ENCODE measurements around the gene DDX19B.
A peak's percentile ranks its signal among the peaks of the same experiment; 100 is the strongest.
"Not testable (repeated sequence)": the region's sequence is repeated elsewhere in the genome, so short reads cannot be mapped to it uniquely, and the experiment has no call there.

DDX19B gene

GRCh38 chr16:70306880-70307279 is 7.9 kb downstream of the DDX19B start:
- no peak for TF ChIP-seq CTCF (IDR thresholded peaks at IDR 0.05; ENCODE audit: borderline replicate concordance, insufficient read depth, low read depth, low read length)
- no peak overlapping the region for H3K4me3 ChIP-seq (ENCODE audit: low read depth, low read length)

- not testable (repeated sequence) for H3K4me3 ChIP-seq (ENCODE audit: low read depth, low read length)
Observed at GRCh38 chr16:70307726-70308125, 8.7 kb downstream of the DDX19B start.

- no peak for TF ChIP-seq CTCF (IDR thresholded peaks at IDR 0.05; ENCODE audit: borderline replicate concordance, insufficient read depth, low read depth, low read length)
- no peak overlapping the region for H3K4me3 ChIP-seq (ENCODE audit: low read depth, low read length)
Observed at GRCh38 chr16:70320121-70320520, 21.1 kb downstream of the DDX19B start.

- H3K4me3 ChIP-seq (ENCODE audit: low read depth, low read length), result no peak overlapping the region
- no peak for TF ChIP-seq CTCF (IDR thresholded peaks at IDR 0.05; ENCODE audit: borderline replicate concordance, insufficient read depth, low read depth, low read length)
Observed at GRCh38 chr16:70324998-70325747, 26.2 kb downstream of the DDX19B start.

- no peak overlapping the region for H3K4me3 ChIP-seq (ENCODE audit: low read depth, low read length)
- no peak for TF ChIP-seq CTCF (IDR thresholded peaks at IDR 0.05; ENCODE audit: borderline replicate concordance, insufficient read depth, low read depth, low read length)
Observed at GRCh38 chr16:70331091-70331490, 32.1 kb downstream of the DDX19B start.

GRCh38 chr16:70331588-70332358 is 32.8 kb downstream of the DDX19B start:
- no peak overlapping the region for H3K4me3 ChIP-seq (ENCODE audit: low read depth, low read length)
- peak; percentile 42; the same call in 1 of the 2 replicates for TF ChIP-seq CTCF (IDR thresholded peaks at IDR 0.05; ENCODE audit: borderline replicate concordance, insufficient read depth, low read depth, low read length)

GRCh38 chr16:70332728-70333127 is 33.7 kb downstream of the DDX19B start:
- H3K4me3 ChIP-seq (ENCODE audit: low read depth, low read length), result not testable (repeated sequence)

- H3K4me3 ChIP-seq (ENCODE audit: low read depth, low read length), result no peak overlapping the region
- no peak for TF ChIP-seq CTCF (IDR thresholded peaks at IDR 0.05; ENCODE audit: borderline replicate concordance, insufficient read depth, low read depth, low read length)
Observed at GRCh38 chr16:70337814-70338213, 38.8 kb downstream of the DDX19B start.
